K562 (cell line): ENCODE data around the gene CXCL5. TPM values are rescaled to one million over a fixed set of nuclear protein-coding genes. Genes with fewer than 3 reads are reported as not detected.
A peak's percentile ranks its signal among the peaks of the same experiment; 100 is the strongest.

Experiments used
- ATAC-seq: fragments of 200-7000 bp; cut with Tn5 transposase; 3 replicates; pipeline ENCODE4 v1.9.1; 2020; ENCODE audit warnings: moderate library complexity
- BruUV-seq: library from RNA; stranded (reverse); fragments of 400-500 nt; replicated peaks from 2 replicates; lab custom pipeline; 2021; lab: Mats Ljungman, UMichigan
- CTCF ChIA-PET: fragments of 300-600 bp; formaldehyde crosslinking; extraction: SDS; loops from one replicate; lab custom pipeline; 2021; ENCODE audit warnings: low intra/inter-chr PET ratio; lab: Yijun Ruan, JAX
- POLR2A ChIA-PET: fragments of 300-600, 350-650 bp; sonication (Branson Sonifier 250); formaldehyde crosslinking; extraction: SDS; loops from one replicate; lab custom pipeline; 2021; ENCODE audit warnings: antibody characterized with exemption, inconsistent platforms; lab: Yijun Ruan, JAX
- DNase-seq, 4 experiments: peaks; one replicate each; pipeline versions ENCODE4 v3.0.0 to v3.0.0-alpha.2; 2011 to 2018; ENCODE audit warnings: low spot score in 3 of 4, mixed read lengths in 3 of 4; ENCODE audit errors: extremely low read depth in 1 of 4
- FAIRE-seq: peaks from 2 replicates; lab custom pipeline; 2011; peaks lifted over from hg19 to GRCh38; lab: Jason Lieb, UNC
- H2AFZ ChIP-seq: 2 replicates; pipeline ENCODE4 v1.6.0; 2011; ENCODE audit warnings: low read depth, low read length, control low read depth, inconsistent platforms
- H3K27ac ChIP-seq: fragments of 200-600 bp; 3 replicates; pipeline ENCODE4 v1.8.0; 2011; ENCODE audit warnings: low read depth, mild to moderate bottlenecking, control low read depth, inconsistent platforms, low read length, moderate library complexity, mixed read lengths; ENCODE audit errors: extremely low read depth
- H3K27me3 ChIP-seq, 2 experiments: fragments of 300-600 bp in 1 of 2; 2 replicates in 1 of 2; 3 replicates in 1 of 2; pipeline versions ENCODE4 v1.6.0 to v1.8.0; 2011; ENCODE audit warnings: inconsistent platforms in 2 of 2, low read length in 2 of 2, mild to moderate bottlenecking in 1 of 2, mixed read lengths in 1 of 2, moderate library complexity in 1 of 2; ENCODE audit not compliant: control insufficient read depth in 2 of 2, insufficient read depth in 2 of 2
- H3K36me3 ChIP-seq: fragments of 300-600 bp; 3 replicates; pipeline ENCODE4 v1.8.0; 2011; ENCODE audit warnings: mild to moderate bottlenecking, low read length, inconsistent platforms; ENCODE audit not compliant: control insufficient read depth, insufficient read depth
- H3K4me1 ChIP-seq, 2 experiments: fragments of 200-600 bp in 1 of 2; replicated peaks in 1 of 2; 2 replicates in 1 of 2; 3 replicates in 1 of 2; pipeline versions ENCODE4 v1.5.1 to v1.8.0; 2011; ENCODE audit warnings: inconsistent platforms in 2 of 2, low read length in 2 of 2, mild to moderate bottlenecking in 1 of 2, mixed read lengths in 1 of 2, moderate library complexity in 1 of 2; ENCODE audit not compliant: control insufficient read depth in 2 of 2, insufficient read depth in 2 of 2
- H3K4me2 ChIP-seq: 2 replicates; pipeline ENCODE4 v1.6.1; 2011; ENCODE audit warnings: low read length, control low read depth, inconsistent platforms, mixed read lengths; ENCODE audit not compliant: insufficient read depth
- H3K4me3 ChIP-seq: fragments of 200-600 bp; sonication (generic), shearing (Covaris generic); 2 replicates; pipeline ENCODE4 v1.5.1; 2016; ENCODE audit warnings: control low read depth, inconsistent platforms
- H3K79me2 ChIP-seq: fragments of 200-600 bp; 3 replicates; pipeline ENCODE4 v1.8.0; 2011; ENCODE audit warnings: low read length, inconsistent platforms; ENCODE audit not compliant: control insufficient read depth, insufficient read depth
- H3K9ac ChIP-seq, 2 experiments: 2 replicates each; pipeline versions ENCODE4 v1.6.0 to v1.6.1; 2011; ENCODE audit warnings: low read depth in 2 of 2, low read length in 2 of 2, control low read depth in 1 of 2, inconsistent platforms in 1 of 2, mild to moderate bottlenecking in 1 of 2, mixed read lengths in 1 of 2; ENCODE audit not compliant: insufficient read depth in 1 of 2
- H3K9me1 ChIP-seq: one replicate; pipeline ENCODE4 v1.6.0; 2011; ENCODE audit warnings: inconsistent platforms, mild to moderate bottlenecking, low read length, moderate library complexity; ENCODE audit not compliant: control insufficient read depth, insufficient read depth
- H3K9me3 ChIP-seq: replicated peaks from 2 replicates; pipeline ENCODE4 v1.5.1; 2011; ENCODE audit warnings: low read depth, low read length, inconsistent platforms; ENCODE audit not compliant: control insufficient read depth, insufficient read depth
- H4K20me1 ChIP-seq: replicated peaks from 2 replicates; pipeline ENCODE4 v1.6.1; 2011; ENCODE audit warnings: low read length, inconsistent platforms, mixed read lengths; ENCODE audit not compliant: control insufficient read depth, insufficient read depth
- ARID1B ChIP-seq: fragments of 450-650 bp; IDR thresholded peaks from 2 replicates; pipeline ENCODE4 v1.6.1; 2016; ENCODE audit warnings: antibody characterized with exemption, mild to moderate bottlenecking, inconsistent platforms
- CBFA2T3 ChIP-seq: fragments of 450-650 bp; IDR thresholded peaks from 2 replicates; pipeline ENCODE4 v1.6.1; 2017
- CBX5 ChIP-seq: IDR thresholded peaks from 2 replicates; pipeline ENCODE4 v1.6.1; 2014; ENCODE audit warnings: low read depth, borderline replicate concordance
- CEBPB ChIP-seq: fragments of 450-650 bp; IDR thresholded peaks from 2 replicates; pipeline ENCODE4 v1.6.1; 2016; ENCODE audit warnings: missing genetic modification characterization, missing compliant biosample characterization
- CHAMP1 ChIP-seq: fragments of 450-650 bp; IDR thresholded peaks from 2 replicates; pipeline ENCODE4 v1.6.1; 2016; ENCODE audit warnings: mild to moderate bottlenecking
- CXXC5 ChIP-seq: fragments of 250-450 bp; sonication (Bioruptor Pico); IDR thresholded peaks from 2 replicates; pipeline ENCODE4 v1.8.0; 2022; ENCODE audit warnings: inconsistent platforms, mild to moderate bottlenecking, moderate library complexity
- DPF2 ChIP-seq: fragments of 450-650 bp; IDR thresholded peaks from 2 replicates; pipeline ENCODE4 v1.6.1; 2016
- EGR1 ChIP-seq: fragments of 450-650 bp; conservative IDR thresholded peaks from 2 replicates; pipeline ENCODE4 v1.6.1; 2017; ENCODE audit warnings: mild to moderate bottlenecking
- MTA2 ChIP-seq: fragments of 450-650 bp; IDR thresholded peaks from 2 replicates; pipeline ENCODE4 v1.6.1; 2016; ENCODE audit warnings: low read depth
- MTF1 ChIP-seq: fragments of 250-450 bp; sonication (Bioruptor Pico); IDR thresholded peaks from 2 replicates; pipeline ENCODE4 v1.9.0; 2021; ENCODE audit warnings: moderate library complexity, mild to moderate bottlenecking, inconsistent platforms, borderline replicate concordance
- SMAD4 ChIP-seq: fragments of 250-450 bp; sonication (Bioruptor Pico); conservative IDR thresholded peaks from 2 replicates; pipeline ENCODE4 v1.8.0; 2021; ENCODE audit warnings: inconsistent platforms, mild to moderate bottlenecking, moderate library complexity
- SOX6 ChIP-seq: fragments of 450-650 bp; IDR thresholded peaks from 2 replicates; pipeline ENCODE4 v1.6.1; 2014; ENCODE audit warnings: mild to moderate bottlenecking
- TAL1 ChIP-seq: fragments of 450-650 bp; IDR thresholded peaks from 2 replicates; pipeline ENCODE4 v1.6.1; 2016; ENCODE audit warnings: mild to moderate bottlenecking
- TCF3 ChIP-seq: sonication (generic); formaldehyde crosslinking; IDR thresholded peaks from 2 replicates; pipeline ENCODE4 v1.4.0; 2020; ENCODE audit warnings: mild to moderate bottlenecking, missing genetic modification reagents
- TEAD4 ChIP-seq, 2 experiments: sonication (generic) in 1 of 2; formaldehyde crosslinking in 1 of 2; IDR thresholded peaks; 2 replicates each; pipeline versions ENCODE4 v1.6.1 to v1.8.0; 2012 to 2022; ENCODE audit warnings: borderline replicate concordance in 1 of 2, inconsistent platforms in 1 of 2, low read length in 1 of 2, mild to moderate bottlenecking in 1 of 2, missing genetic modification reagents in 1 of 2
- TRIM24 ChIP-seq, 2 experiments: fragments of 450-650 bp; IDR thresholded peaks; 2 replicates each; pipeline ENCODE4 v1.6.1; 2016
- ZNF263 ChIP-seq: sonication (generic); formaldehyde crosslinking; IDR thresholded peaks from 2 replicates; pipeline ENCODE4 v1.8.0; 2022; ENCODE audit warnings: mild to moderate bottlenecking, missing genetic modification reagents, borderline replicate concordance
- ZNF592 ChIP-seq: fragments of 450-650 bp; IDR thresholded peaks from 2 replicates; pipeline ENCODE4 v1.6.1; 2017; ENCODE audit warnings: antibody characterized with exemption, mild to moderate bottlenecking
- ZNF764 ChIP-seq: fragments of 250-450 bp; sonication (Bioruptor Pico); IDR thresholded peaks from 2 replicates; pipeline ENCODE4 v1.4.0; 2020; ENCODE audit warnings: low read depth, mild to moderate bottlenecking, moderate library complexity
- WGBS: fragments of 100-300 bp; shearing (Covaris generic); methylation state at CpG from one replicate; pipeline ENCODE4 v1.1.6; 2016; ENCODE audit warnings: low coverage, mixed read lengths; ENCODE audit not compliant: insufficient coverage; ENCODE audit errors: missing lambda C conversion rate; 5-methylcytosine and 5-hydroxymethylcytosine counted together
- in situ Hi-C: fragments of 300-500 bp; cut with MboI; formaldehyde crosslinking; loops from 4 replicates; pipeline ENCODE4 v1.15.0; 2018; ENCODE audit warnings: inconsistent platforms, mixed read lengths
- intact Hi-C: fragments of 100-400 bp; cut with micrococcal nuclease; formaldehyde crosslinking; loops from 2 replicates; pipeline ENCODE4 v1.14.2; 2022
- polyA plus RNA-seq, 8 experiments: library from polyadenylated mRNA; depleted of rRNA in 4 of 8; stranded (reverse) in 5 of 8; unstranded in 3 of 8; fragments of >200 nt; fragmentation: Nextera tagmentation in 2 of 8; fragmentation: Illumina TruSeq in 1 of 8; extraction: Ambion mirVana in 2 of 8; extraction: Trizol in 1 of 8; gene quantifications; 2 replicates each; pipeline versions ENCODE4 v1.2.1 to v1.2.3, GENCODE V29; 2011 to 2014; ENCODE audit warnings: inconsistent platforms in 1 of 8, missing spikeins in 1 of 8
- total RNA-seq, 7 experiments: library from RNA; depleted of rRNA in 6 of 7; stranded (reverse); fragments of >200 nt in 6 of 7; fragmentation: Illumina TruSeq in 2 of 7; extraction: Trizol in 2 of 7; gene quantifications; 2 replicates each; pipeline versions ENCODE4 v1.2.1 to v1.2.3, GENCODE V29; 2011 to 2021; ENCODE audit warnings: low replicate concordance in 1 of 7

The CXCL5 gene
- total and polyA plus RNA-seq, 9 of the 15 experiments (the other 6 are each of a cell fraction or from before 2014, with no cell fraction given) = not detected

- intact Hi-C loops (no loop called here), in situ Hi-C loops (no loop called here)
- Histone ChIP-seq H3K4me1 (peaks cover 0 to 14% of the 10 kb centered on the region in 2 experiments; a peak in 2 of 5 replicates), H4K20me1 (no peaks in the 10 kb centered on the region), H2AFZ (no peak overlapping the region), H3K4me2 (no peak overlapping the region), H3K27ac (no peak overlapping the region), H3K4me3 (no peak overlapping the region), H3K79me2 (no peaks in the 10 kb centered on the region), H3K9me1 (no peaks in the 10 kb centered on the region), H3K36me3 (no peaks in the 10 kb centered on the region), H3K27me3 (no peaks in the 10 kb centered on the region), H3K9me3 (no peaks in the 10 kb centered on the region), H3K9ac (no peak overlapping the region)
- BruUV-seq = no TSS peak
- FAIRE-seq (no peak), ATAC-seq (no peak), DNase-seq (peak in 2 of 4 experiments; percentile 21 to 28)
- CTCF ChIA-PET = no interaction called here
- WGBS = 16% methylated on average over 3 of the region's 3 CpGs
- no peak for TF ChIP-seq MTA2
- TF ChIP-seq CBX5 = no peak
- TF ChIP-seq TCF3 (CRISPR knock-in tag) = peak; percentile 36
- TF ChIP-seq EGR1 = no peak
- TF ChIP-seq ARID1B = peak; percentile 55
- peak; percentile 62 for TF ChIP-seq CBFA2T3
- TF ChIP-seq ZNF764 = no peak
- TF ChIP-seq ZNF263 = no peak
- TF ChIP-seq ZNF592 = no peak
- no peak for TF ChIP-seq MTF1
- peak; percentile 71 for TF ChIP-seq TEAD4 (IDR thresholded peaks at IDR 0.05; ENCODE audit: low read length)
- no peak for TF ChIP-seq TEAD4 (CRISPR knock-in tag; IDR thresholded peaks at IDR 0.05; ENCODE audit: borderline replicate concordance)
- peak; percentile 79 for TF ChIP-seq SOX6
- peak; percentile 53 to 56; a peak in 2 of 4 replicates for TF ChIP-seq TRIM24 (IDR thresholded peaks at IDR 0.05)
- no peak for TF ChIP-seq CHAMP1
- TF ChIP-seq DPF2 = peak; percentile 18; the same call in 1 of the 2 replicates
- TF ChIP-seq TAL1 = peak; percentile 32; the same call in 1 of the 2 replicates
- 0 out of 2 replicates have a peak, but pooled peaks have one; percentile 16 for TF ChIP-seq SMAD4 (CRISPR knock-in tag)
- peak; percentile 66; the same call in 1 of the 2 replicates for TF ChIP-seq CEBPB
- TF ChIP-seq CXXC5 = peak; percentile 33; the same call in 1 of the 2 replicates
- POLR2A ChIA-PET = no interaction called here
Observed at GRCh38 chr4:73989031-73989430, 9.4 kb downstream of the CXCL5 start.
